GM12892 (cell line): ENCODE data around the gene FATE1. TPM values are rescaled to one million over a fixed set of nuclear protein-coding genes. Genes with fewer than 3 reads are reported as not detected.

Experiments
- DNase-seq: peaks from one replicate; pipeline ENCODE4 v3.0.0; 2011; ENCODE audit not compliant: insufficient read length
- FAIRE-seq: peaks from 2 replicates; lab custom pipeline; 2011; peaks lifted over from hg19 to GRCh38; lab: Jason Lieb, UNC
- POLR2A ChIP-seq: IDR thresholded peaks from 2 replicates; pipeline ENCODE4 v1.6.1; 2011; ENCODE audit warnings: low read depth, low read length, control low read depth
- POLR2AphosphoS5 ChIP-seq: IDR thresholded peaks from 2 replicates; pipeline ENCODE4 v1.6.1; 2011; ENCODE audit warnings: low read depth, low read length, control low read depth
- TAF1 ChIP-seq: IDR thresholded peaks from 2 replicates; pipeline ENCODE4 v1.6.1; 2011; ENCODE audit warnings: low read depth, mild to moderate bottlenecking, control low read depth, low read length, borderline replicate concordance
- polyA plus RNA-seq: library from polyadenylated mRNA; unstranded; fragments of >200 nt; gene quantifications from one replicate; pipeline ENCODE4 v1.2.1, GENCODE V29; 2012; ENCODE audit warnings: missing spikeins, inconsistent platforms; ENCODE audit not compliant: missing spikeins

FATE1 gene, protein sequence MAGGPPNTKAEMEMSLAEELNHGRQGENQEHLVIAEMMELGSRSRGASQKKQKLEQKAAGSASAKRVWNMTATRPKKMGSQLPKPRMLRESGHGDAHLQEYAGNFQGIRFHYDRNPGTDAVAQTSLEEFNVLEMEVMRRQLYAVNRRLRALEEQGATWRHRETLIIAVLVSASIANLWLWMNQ
- polyA plus RNA-seq: not detected

DNA sequence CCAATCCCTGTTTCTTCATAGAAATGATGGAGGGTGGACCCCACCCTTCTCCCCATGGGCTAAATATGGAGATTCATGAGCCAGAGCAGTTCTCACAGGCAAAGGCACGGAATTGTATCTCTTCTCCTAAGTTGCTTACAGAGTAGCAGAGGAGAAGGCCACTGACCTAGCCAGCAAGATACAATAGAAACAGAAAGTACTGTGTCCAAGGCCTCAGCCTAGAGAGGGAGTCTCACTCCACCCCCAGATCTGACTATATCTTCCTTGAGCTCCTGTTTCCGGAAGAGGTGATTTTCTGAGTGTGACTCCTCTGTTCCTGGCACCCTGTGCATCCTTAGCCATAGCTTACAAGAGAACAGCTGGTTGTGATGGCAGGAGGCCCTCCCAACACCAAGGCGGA is at the start of gene FATE1:
TSS of gene FATE1 (plus strand) at position 284 of the 400 bp plus-strand sequence. CDS start at position 369, 85 bp downstream.
- no peak for FAIRE-seq
- no peak for DNase-seq
- no peak for TF ChIP-seq POLR2A
- TF ChIP-seq POLR2AphosphoS5: no peak
- TF ChIP-seq TAF1: no peak

DNA sequence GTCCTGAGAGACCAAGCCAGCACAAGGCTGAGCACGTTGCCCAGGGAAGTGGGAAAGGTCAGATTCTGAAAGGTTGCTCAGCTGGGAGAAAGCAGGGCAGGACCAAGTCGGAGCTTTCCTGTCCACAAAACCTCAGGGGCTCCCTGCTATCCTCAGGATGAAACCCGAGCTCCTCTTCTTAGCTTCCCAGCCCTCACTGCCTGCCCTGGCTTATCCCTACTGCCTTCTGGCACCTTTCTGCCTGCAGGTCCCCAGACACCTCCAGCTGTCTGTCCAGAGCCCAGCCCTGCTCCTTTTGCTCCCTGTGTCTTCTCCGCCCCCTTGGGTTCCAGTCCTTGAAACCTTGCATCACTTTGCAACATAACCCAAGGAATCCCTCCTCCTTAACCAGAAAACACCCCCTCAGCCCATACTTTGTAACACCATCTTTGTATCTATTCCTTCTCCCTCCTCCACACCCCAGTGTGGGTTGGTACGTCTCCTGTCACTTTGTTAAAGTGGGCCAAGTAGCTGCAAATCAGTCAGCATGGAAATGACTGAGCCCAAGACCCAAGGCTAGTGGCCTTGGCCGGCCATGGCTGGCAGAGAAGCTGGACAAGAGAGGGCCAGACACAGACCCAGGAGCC is 40.6 kb upstream of the FATE1 start:
- no peak for FAIRE-seq
- no peak for DNase-seq
- TF ChIP-seq TAF1 (no peak), POLR2AphosphoS5 (no peak), POLR2A (no peak)

DNA sequence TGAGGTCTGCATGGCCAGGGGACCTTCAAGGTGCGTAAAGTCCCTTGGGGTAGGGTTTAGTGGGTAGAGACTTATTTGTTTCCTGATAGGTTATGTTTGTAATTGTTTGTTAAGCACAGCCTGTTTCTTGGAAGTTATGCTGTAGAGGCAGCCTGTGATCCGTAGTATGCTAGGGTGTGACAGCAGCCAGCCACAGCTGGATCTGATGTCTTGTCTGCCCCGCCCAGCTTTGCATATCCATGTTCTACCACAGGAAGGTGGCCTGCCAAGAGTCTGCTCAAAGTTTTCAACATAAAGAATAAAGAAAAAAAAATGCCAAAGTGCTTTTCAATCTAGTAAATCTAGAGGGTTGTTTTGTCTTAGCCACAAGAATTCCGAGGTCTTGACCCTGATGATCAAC is 39.6 kb upstream of the FATE1 start:
- FAIRE-seq (no peak), DNase-seq (no peak)
- TF ChIP-seq TAF1: no peak
- no peak for TF ChIP-seq POLR2AphosphoS5
- no peak for TF ChIP-seq POLR2A

DNA sequence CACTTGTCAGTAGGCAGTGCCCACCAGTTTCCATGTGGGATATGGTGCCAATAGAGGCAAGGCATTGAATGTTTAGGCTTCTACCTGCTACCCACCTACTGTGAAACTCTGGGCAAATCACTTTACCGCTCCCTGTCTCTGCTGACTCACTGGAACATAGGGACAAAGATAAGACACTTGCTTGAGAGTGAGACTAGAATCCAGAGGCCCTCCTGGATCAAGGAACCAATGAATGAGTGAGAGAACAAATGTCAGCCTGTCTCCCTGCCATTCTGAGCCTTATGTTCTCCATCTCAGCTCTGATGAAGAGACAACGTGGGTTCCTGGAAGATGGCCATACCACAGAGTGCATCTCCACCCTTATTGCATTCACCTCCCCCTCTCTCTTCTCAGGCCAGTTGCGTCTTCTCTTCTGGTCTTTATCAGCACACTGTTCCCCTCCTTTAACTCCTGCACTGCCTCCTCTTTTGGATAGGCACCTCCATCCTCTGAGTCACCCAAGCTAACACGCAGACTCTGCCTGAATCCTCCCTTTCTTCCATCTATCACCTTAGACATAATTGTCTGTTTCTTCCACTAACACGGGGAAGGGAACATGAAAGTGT is 35.9 kb upstream of the FATE1 start:
- TF ChIP-seq POLR2A (no peak), POLR2AphosphoS5 (no peak), TAF1 (no peak)
- DNase-seq: no peak
- FAIRE-seq: no peak

DNA sequence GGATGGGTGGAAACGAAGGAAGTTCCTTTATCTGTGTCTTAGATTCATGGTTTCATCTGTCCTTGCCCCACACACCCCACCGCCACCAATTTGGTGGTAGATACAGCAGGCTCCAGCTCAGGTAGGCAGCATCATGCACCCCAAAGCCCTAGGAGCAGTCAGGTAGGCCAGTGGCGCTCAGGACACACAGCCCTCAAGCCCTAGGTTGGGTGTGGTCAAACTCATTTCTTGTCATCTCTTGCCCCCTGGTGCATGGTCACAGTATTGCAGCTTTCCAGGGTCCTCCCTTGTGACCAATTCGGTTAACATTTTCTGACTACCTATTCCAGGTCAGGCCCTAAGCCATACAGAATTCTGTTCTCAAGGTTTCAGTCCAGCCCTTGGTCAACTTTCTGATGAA is 35.0 kb upstream of the FATE1 start:
- TF ChIP-seq POLR2AphosphoS5 (no peak), POLR2A (no peak), TAF1 (no peak)
- no peak for DNase-seq
- peak; percentile 87 for FAIRE-seq

DNA sequence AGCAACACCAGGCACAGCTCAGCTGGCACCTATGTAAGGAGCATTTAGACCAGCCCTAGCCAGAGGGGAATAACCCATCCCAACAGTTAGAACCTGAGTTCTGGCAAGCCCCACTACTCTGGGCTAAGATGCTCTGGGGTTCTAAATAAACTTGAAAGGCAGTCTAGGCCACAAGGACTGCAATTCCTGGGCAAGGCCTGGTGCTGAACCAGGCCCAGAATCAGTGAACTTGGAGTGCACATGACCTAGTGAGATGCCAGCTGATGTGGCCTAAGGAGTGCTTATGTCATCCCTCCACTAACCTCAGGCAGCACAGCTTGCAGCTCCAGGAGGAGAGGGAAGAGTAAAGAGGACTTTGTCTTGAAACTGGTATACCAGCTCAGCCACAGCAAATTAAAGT is 28.2 kb upstream of the FATE1 start:
- TF ChIP-seq POLR2A: no peak
- no peak for TF ChIP-seq POLR2AphosphoS5
- no peak for TF ChIP-seq TAF1
- FAIRE-seq: no peak

DNA sequence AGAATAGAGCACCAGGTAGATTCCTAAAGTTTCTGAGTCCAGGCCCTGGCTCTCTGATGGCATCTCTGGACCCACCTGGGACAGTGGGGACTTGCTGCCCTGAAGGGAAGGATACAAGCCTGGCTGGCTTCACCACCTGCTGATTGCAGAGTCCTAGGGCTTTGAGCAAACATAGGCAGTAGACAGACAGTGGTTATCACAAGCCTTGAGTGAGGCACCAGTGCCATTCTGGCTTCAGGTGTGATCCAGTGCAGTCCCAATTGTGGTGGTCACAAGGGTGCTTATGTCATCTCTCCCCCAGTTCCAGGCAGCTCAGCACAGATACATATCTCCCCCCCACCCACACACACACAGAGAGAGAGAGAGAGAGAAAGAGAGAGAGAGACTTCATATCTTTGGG is 27.1 kb upstream of the FATE1 start:
- DNase-seq (no peak), FAIRE-seq (no peak)
- TF ChIP-seq POLR2AphosphoS5 (no peak), POLR2A (no peak), TAF1 (no peak)

More for the DNA sequence above, 28.2 kb upstream of the FATE1 start:
- DNase-seq: no peak

DNA sequence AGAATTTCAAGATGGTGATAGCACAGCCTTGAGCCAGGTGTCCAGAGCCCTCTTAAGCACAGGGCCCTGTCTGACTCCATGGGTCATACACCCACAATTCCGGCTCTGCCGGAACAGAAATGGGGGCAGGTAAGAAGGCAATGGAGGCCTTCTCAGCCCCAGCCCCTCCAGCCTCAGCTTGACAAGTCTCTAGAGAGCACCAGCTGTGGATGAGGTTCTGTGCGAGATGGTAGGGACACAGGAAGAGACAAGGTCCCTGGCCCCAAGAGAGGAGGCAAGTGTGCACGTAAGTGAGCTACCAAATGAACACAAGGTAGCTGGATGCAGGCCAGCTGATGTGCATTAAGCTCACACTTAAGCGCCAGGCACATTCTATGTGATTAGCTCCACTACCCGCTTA is 23.0 kb upstream of the FATE1 start:
- TF ChIP-seq TAF1 (no peak), POLR2A (no peak), POLR2AphosphoS5 (no peak)
- DNase-seq (no peak), FAIRE-seq (no peak)

DNA sequence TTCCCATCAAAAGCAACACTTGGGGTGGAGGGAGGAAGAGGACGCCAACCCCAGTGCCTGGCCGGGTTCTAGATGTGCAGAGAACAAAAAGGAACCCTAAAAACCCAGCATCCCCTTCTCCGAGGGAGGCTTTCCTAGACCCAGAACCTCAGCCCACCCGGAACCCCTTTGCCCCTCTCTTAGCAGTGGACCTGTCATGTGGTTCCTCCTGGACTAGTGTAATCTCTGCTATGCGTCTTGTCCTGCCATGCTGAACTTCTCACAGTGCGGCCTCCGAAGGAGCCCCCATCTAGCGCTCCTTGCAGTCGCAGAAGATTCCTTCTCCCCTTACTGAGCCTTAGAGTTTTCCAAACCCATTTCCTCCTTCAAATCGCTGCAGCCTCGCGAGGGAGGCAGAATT is 21.7 kb upstream of the FATE1 start:
- TF ChIP-seq POLR2AphosphoS5 (no peak), TAF1 (no peak), POLR2A (no peak)
- FAIRE-seq: no peak
- no peak for DNase-seq

DNA sequence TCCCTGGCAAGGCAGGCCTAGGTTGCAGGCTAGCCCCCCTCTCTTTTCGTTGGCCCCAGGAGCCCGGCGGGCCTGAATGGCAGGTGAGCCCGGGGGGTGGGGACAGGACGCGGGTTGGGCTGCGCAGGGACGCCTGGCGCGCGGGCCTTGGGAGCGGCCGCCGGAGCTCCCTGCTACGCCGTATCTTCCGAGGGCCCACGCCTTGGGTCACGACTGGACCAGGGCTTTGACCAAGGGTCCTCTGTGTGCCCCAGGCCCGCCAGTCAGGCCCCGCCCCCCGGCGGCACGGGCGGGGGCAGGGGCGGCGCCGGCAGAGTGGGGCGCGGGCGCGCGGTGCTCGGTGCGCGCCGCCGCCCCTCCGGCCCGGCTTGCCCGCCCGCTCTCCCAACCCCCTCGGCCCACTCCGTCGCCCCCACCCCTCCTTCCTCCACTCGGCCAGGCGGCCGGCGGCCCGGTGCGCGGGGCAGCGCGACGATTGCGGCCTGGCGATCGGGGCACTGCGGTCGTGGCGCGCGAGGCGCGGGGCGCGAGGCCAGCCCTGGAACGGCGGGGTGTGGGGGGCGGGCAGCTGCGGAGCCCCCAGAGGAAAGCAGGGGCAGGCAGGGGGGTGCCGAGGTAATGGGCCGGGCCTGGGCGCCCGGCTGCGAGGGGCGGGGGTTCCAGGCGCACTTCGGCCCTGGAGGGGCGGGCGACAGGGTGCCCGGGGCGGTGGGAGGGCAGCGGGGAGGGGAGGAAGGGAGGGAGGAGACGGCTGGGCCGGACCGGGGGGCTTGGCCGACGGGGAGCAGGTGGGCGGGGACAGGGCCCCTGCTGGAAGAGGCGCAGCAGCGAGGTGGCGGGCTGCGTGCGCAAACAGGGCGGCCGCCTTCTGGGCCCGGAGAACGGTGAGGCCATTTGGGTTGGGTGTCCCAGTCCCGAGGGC is 20.9 kb upstream of the FATE1 start, which contains the start of gene PRRG3:
TSS of gene PRRG3 (plus strand) at position 798 of the 922 bp plus-strand sequence. CDS start 3,357 bp downstream, outside the sequence.
- no peak for DNase-seq
- TF ChIP-seq POLR2A: no peak
- no peak for TF ChIP-seq TAF1
- TF ChIP-seq POLR2AphosphoS5: no peak
- no peak for FAIRE-seq
